ENCODE data around the gene ASAP3. TPM values are rescaled to one million over a fixed set of nuclear protein-coding genes. Genes with fewer than 3 reads are reported as not detected.

The ASAP3 gene
- total and polyA plus RNA-seq, 12 donors: 15.5 to 58.4 (median 30.4) TPM

- Histone ChIP-seq H3K27ac (no peak overlapping the region), H3K4me1 (peaks cover 0 to 4% (median 0%) of the 10 kb centered on the region in 9 donors), H3K36me3 (peaks cover 0 to 99% (median 32%) of the 10 kb centered on the region in 9 donors), H3K27me3 (no peaks in the 10 kb centered on the region), H3K9me3 (no peaks in the 10 kb centered on the region), H3K4me3 (no peak overlapping the region)
- TF ChIP-seq, protein P1, sequence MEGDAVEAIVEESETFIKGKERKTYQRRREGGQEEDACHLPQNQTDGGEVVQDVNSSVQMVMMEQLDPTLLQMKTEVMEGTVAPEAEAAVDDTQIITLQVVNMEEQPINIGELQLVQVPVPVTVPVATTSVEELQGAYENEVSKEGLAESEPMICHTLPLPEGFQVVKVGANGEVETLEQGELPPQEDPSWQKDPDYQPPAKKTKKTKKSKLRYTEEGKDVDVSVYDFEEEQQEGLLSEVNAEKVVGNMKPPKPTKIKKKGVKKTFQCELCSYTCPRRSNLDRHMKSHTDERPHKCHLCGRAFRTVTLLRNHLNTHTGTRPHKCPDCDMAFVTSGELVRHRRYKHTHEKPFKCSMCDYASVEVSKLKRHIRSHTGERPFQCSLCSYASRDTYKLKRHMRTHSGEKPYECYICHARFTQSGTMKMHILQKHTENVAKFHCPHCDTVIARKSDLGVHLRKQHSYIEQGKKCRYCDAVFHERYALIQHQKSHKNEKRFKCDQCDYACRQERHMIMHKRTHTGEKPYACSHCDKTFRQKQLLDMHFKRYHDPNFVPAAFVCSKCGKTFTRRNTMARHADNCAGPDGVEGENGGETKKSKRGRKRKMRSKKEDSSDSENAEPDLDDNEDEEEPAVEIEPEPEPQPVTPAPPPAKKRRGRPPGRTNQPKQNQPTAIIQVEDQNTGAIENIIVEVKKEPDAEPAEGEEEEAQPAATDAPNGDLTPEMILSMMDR (IDR thresholded peaks at IDR 0.05): no peak
- 82 to 87% methylated on average over 8 of the region's 8 CpGs for WGBS, 2 donors
- intact Hi-C loops (cut with DNase I): no loop called here
- ATAC-seq: no peak
- DNase-seq: no peak
These were observed 45.4 kb downstream of the ASAP3 start for GRCh38 chr1:23438545-23438944.

DNA sequence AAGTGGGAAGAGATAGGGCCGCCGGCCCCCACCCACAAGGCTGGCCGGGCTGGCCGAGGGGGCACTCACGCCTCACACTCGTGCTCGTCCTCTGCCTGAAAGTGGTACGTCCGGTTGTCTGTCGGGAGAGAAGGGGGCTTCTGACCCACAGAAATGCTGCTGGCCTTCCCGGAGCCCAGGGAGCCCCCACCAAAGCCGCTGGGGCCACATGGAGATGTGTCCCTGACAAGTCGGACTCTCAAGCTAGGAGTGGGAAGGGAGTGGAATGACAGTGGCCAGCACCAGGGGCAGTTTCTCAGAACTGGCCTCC is 46.7 kb downstream of the ASAP3 start:
- Histone ChIP-seq H3K4me3 (no peak overlapping the region), H3K4me1 (no peaks in the 10 kb centered on the region), H3K27me3 (no peaks in the 10 kb centered on the region), H3K9me3 (no peaks in the 10 kb centered on the region), H3K27ac (no peak overlapping the region), H3K36me3 (peaks cover 0 to 99% (median 44%) of the 10 kb centered on the region in 9 donors)
- WGBS, 2 donors: 89 to 92% methylated on average over 13 of the region's 13 CpGs
- DNase-seq (no peak), ATAC-seq (no peak)
- TF ChIP-seq, protein P1 (IDR thresholded peaks at IDR 0.05): no peak
- intact Hi-C loops (cut with DNase I): no loop called here

GRCh38 chr1:23436520-23437354 is 47.2 kb downstream of the ASAP3 start:
- intact Hi-C loops (cut with DNase I): no loop called here
- H3K36me3 ChIP-seq: peaks cover 0 to 99% (median 45%) of the 10 kb centered on the region in 9 donors

DNA sequence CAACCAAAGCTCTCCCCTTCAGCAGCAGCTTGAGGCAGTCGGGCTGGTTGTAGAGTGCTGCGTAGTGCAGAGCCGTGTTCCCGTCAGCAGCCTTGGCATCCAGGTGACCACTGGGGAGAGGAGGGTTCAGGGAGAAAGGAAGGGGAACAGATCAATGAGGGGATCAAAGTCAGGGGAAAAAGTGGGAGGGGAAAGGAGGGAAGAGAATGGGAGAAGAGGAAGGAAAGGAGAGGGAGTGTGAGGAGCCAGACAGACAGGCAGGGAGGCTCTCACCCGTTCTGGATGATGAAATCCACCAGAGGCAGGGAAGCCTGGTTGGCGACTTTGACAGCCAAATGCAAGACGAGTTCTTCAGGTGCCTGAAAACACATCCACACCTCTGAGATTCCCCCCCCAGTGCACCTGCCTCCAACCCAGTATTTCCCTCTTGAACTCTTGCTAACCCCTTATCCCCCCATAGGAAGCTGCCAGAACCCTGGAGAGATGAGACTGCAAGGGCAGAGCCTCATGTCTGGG is 49.7 kb downstream of the ASAP3 start:
- Histone ChIP-seq H3K9me3 (no peaks in the 10 kb centered on the region), H3K27ac (no peak overlapping the region), H3K27me3 (no peaks in the 10 kb centered on the region), H3K4me1 (no peaks in the 10 kb centered on the region), H3K4me3 (no peak overlapping the region), H3K36me3 (peaks cover 0 to 100% (median 61%) of the 10 kb centered on the region in 9 donors)
- ATAC-seq (no peak), DNase-seq (no peak)
- TF ChIP-seq, protein P1 (IDR thresholded peaks at IDR 0.05): no peak
- 85 to 90% methylated on average over 7 of the region's 7 CpGs for WGBS, 2 donors
- intact Hi-C loops (cut with DNase I): no loop called here

More at GRCh38 chr1:23436520-23437354, 47.2 kb downstream of the ASAP3 start:
- Histone ChIP-seq H3K27ac (no peak overlapping the region), H3K27me3 (no peaks in the 10 kb centered on the region), H3K4me1 (no peaks in the 10 kb centered on the region), H3K9me3 (no peaks in the 10 kb centered on the region), H3K4me3 (no peak overlapping the region)
- TF ChIP-seq, protein P1 (IDR thresholded peaks at IDR 0.05): no peak
- WGBS, 2 donors: 78% methylated on average over 47 to 49 of the region's 49 CpGs
- DNase-seq (no peak), ATAC-seq (peak in 7 of 8 donors; percentile 7 to 48 (median 20))

Data from heart right ventricle (tissue), 16 donors.